ENCODE data around the gene ACP2. TPM values are rescaled to one million over a fixed set of nuclear protein-coding genes. Genes with fewer than 3 reads are reported as not detected.

ACP2 gene
- total and polyA plus RNA-seq, 9 donors = 14.7 to 25.5 (median 18.7) TPM

DNA sequence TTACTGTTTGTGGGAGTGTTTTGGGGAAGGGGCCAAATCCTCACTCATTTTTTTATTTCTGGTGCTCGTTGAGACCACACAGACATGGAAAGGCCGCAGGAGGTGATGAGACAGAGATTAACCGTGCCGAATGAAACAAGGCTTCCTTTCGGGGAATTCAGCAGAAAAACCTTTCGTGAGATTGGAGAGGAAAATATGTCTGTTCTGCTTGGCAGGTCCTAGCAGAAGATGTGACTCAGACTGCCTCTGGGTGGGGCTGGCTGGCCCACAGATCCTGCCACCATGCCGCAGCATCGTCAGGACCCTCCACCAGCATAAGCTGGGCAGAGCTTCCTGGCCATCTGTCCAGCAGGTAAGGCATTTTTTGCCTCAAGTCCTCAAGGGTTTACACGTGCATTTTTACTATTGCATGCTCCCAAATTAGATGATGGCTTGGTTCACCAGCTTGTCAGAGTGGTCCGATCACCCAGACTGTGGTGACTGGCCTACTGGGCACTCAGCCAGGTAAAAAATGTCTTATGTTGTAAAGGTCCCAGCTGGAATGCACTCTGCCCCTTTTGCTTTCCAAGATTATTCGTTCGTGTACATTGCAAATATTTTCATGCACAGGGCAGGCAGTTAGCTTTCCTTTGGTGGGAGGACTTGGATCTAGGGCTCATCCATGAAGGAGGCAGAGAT lies 32.4 kb downstream of the ACP2 start:
- intact Hi-C loops (cut with DNase I) = loop anchor here in 1 of 4 donors (5.0 kb wide), 1 partner anchor 46 kb away; no protein-coding TSS in a partner anchor
- TF ChIP-seq EP300 (IDR thresholded peaks at IDR 0.05) = no peak
- no peak for TF ChIP-seq POLR2A (IDR thresholded peaks at IDR 0.05)
- TF ChIP-seq, protein P1, sequence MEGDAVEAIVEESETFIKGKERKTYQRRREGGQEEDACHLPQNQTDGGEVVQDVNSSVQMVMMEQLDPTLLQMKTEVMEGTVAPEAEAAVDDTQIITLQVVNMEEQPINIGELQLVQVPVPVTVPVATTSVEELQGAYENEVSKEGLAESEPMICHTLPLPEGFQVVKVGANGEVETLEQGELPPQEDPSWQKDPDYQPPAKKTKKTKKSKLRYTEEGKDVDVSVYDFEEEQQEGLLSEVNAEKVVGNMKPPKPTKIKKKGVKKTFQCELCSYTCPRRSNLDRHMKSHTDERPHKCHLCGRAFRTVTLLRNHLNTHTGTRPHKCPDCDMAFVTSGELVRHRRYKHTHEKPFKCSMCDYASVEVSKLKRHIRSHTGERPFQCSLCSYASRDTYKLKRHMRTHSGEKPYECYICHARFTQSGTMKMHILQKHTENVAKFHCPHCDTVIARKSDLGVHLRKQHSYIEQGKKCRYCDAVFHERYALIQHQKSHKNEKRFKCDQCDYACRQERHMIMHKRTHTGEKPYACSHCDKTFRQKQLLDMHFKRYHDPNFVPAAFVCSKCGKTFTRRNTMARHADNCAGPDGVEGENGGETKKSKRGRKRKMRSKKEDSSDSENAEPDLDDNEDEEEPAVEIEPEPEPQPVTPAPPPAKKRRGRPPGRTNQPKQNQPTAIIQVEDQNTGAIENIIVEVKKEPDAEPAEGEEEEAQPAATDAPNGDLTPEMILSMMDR (IDR thresholded peaks at IDR 0.05) = no peak
- DNase-seq = peak; percentile 36 to 47 (median 45)
- Histone ChIP-seq H3K4me1 (ENCODE audit: insufficient read depth) (peaks cover 10% of the 10 kb centered on the region), H3K27me3 (no peaks in the 10 kb centered on the region), H3K27ac (peak overlapping the region in 1 of 2 donors; percentile 93), H3K9me3 (no peaks in the 10 kb centered on the region), H3K4me3 (peak overlapping the region; percentile 72), H3K36me3 (no peaks in the 10 kb centered on the region)
- WGBS, 3 donors = 2% methylated on average over 12 of the region's 12 CpGs

DNA sequence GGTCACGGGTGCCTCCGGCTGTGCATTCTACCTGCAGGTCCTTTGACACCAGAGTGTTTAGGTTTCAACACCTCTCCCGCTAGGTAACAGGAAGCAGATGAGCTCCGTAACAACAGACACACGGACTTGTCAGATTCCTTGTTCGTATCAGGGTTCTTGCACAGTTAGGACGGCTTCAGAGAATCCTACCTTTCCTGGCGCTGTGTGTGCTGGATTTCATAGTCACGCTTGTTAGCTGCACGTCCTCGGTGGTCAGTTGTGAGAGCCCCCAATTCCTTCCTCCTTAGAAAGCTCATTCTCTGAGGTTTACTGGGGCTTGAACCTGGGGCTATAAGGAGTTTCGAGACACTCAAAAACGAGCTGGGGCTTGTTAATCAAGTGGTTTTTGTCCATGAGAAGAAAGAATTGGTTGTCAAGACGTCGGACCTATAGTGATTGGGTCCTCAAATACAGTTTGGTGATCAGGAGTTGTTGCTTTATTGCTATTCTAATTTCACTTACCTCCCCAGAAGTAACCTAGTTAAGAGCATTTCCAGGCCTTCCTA lies 33.2 kb downstream of the ACP2 start:
- no peaks in the 10 kb centered on the region for H3K36me3 ChIP-seq
- no peaks in the 10 kb centered on the region for H3K27me3 ChIP-seq
- peak overlapping the region; percentile 88 to 93 for H3K27ac ChIP-seq
- H3K9me3 ChIP-seq = no peaks in the 10 kb centered on the region
- intact Hi-C loops (cut with DNase I) = loop anchor here in 1 of 4 donors (2.0 to 5.0 kb wide), 2 partner anchors 31 to 47 kb away; no protein-coding TSS in a partner anchor
- H3K4me3 ChIP-seq = peak overlapping the region; percentile 72
- peaks cover 10% of the 10 kb centered on the region for H3K4me1 ChIP-seq (ENCODE audit: insufficient read depth)
- 6 to 10% (median 10%) methylated on average over 15 of the region's 15 CpGs for WGBS, 3 donors
- no peak for DNase-seq
- no peak for TF ChIP-seq EP300 (IDR thresholded peaks at IDR 0.05)
- no peak for TF ChIP-seq POLR2A (IDR thresholded peaks at IDR 0.05)
- TF ChIP-seq, protein P1 (IDR thresholded peaks at IDR 0.05) = no peak

DNA sequence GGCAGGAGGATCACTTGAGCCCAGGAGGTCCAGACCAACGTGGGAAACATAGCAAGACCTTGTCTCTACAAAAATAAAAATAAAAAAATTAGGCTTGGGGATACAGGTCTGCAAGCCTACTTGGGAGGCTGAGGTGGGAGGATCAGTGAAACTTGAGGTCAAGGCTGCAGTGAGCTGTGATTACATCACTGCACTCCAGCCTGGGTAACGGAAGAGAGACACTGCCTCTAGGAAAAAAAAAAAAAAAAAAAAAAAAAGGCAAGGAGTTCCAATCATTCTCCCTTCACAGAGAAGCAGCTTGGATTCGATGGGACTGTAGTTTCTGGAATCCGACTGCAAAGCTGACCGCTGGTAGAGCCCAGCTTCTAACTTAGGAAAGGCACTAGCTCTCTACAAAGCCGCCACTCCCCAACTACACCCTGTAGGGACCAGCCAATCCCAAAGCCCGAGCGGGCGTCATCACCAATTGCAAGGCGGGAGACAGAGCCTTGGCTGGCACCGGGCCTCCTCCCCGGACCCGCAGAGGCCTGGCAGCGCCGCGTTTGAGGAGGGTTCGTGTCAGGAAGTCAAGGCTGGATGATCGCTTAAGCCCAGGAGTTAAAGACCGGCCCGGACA lies 34.6 kb downstream of the ACP2 start:
- Histone ChIP-seq H3K27ac (peak overlapping the region; percentile 88 to 93), H3K4me1 (ENCODE audit: insufficient read depth) (peaks cover 10% of the 10 kb centered on the region), H3K9me3 (no peaks in the 10 kb centered on the region), H3K27me3 (no peaks in the 10 kb centered on the region), H3K36me3 (no peaks in the 10 kb centered on the region), H3K4me3 (peak overlapping the region; percentile 72)
- WGBS, 3 donors = 1 to 3% (median 2%) methylated on average over 20 of the region's 20 CpGs
- TF ChIP-seq EP300 (IDR thresholded peaks at IDR 0.05) = no peak
- peak; percentile 42 for TF ChIP-seq POLR2A (IDR thresholded peaks at IDR 0.05)
- intact Hi-C loops (cut with DNase I) = loop anchor here in 1 of 4 donors (2.0 kb wide), 1 partner anchor 29 kb away; no protein-coding TSS in a partner anchor
- DNase-seq = peak; percentile 88 to 92 (median 91)

DNA sequence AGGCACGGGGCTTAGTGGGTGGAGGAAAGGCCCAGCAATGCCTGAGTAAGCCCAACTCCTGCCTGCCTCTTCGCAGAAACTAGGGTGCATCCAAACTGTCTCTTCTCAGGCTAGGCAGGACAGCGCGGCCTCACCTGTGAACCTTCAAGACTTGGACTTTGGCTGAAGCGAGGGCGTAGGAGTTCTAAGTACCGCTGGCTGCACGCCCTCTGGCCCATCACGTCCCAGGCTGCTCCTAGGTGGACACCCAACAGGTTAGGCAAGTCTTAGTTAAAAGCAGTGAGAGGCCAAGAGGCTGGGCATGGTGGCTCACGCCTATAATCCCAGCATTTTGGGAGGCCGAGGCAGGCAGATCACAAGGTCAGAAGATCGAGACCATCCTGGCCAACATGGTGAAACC lies 35.7 kb downstream of the ACP2 start:
- TF ChIP-seq EP300 (IDR thresholded peaks at IDR 0.05) = no peak
- TF ChIP-seq, protein P1 (IDR thresholded peaks at IDR 0.05) = no peak
- TF ChIP-seq POLR2A (IDR thresholded peaks at IDR 0.05) = no peak
- Histone ChIP-seq H3K9me3 (no peaks in the 10 kb centered on the region), H3K4me3 (no peak overlapping the region), H3K4me1 (ENCODE audit: insufficient read depth) (peaks cover 10% of the 10 kb centered on the region), H3K27me3 (no peaks in the 10 kb centered on the region), H3K36me3 (no peaks in the 10 kb centered on the region), H3K27ac (no peak overlapping the region)
- 82 to 88% (median 83%) methylated on average over 12 of the region's 12 CpGs for WGBS, 3 donors
- DNase-seq = peak in 3 of 5 donors; percentile 35 to 43 (median 39)
- intact Hi-C loops (cut with DNase I) = no loop called here
